ENCODE measurements around the gene LAMC3.

Gene LAMC3

GRCh38 chr9:131008909-131009618 lies at the start of gene LAMC3:
Gene LAMC3 (plus strand): TSS chr9:131009174. CDS start chr9:131009215, 41 bp downstream.
- DNase-seq (ENCODE audit: low spot score) = no peak

GRCh38 chr9:130959809-130960334 lies 49.1 kb upstream of the LAMC3 start:
- DNase-seq (ENCODE audit: low spot score) = no peak

GRCh38 chr9:130960522-130961378 lies 48.2 kb upstream of the LAMC3 start:
- DNase-seq (ENCODE audit: low spot score) = no peak

- no peak for DNase-seq (ENCODE audit: low spot score)
Observed at GRCh38 chr9:130961511-130962300, 47.3 kb upstream of the LAMC3 start.

GRCh38 chr9:130962418-130963316 lies 46.3 kb upstream of the LAMC3 start:
- no peak for DNase-seq (ENCODE audit: low spot score)

- DNase-seq (ENCODE audit: low spot score) = no peak
Observed at GRCh38 chr9:130963337-130963908, 45.6 kb upstream of the LAMC3 start.

GRCh38 chr9:130963916-130964315 lies 45.1 kb upstream of the LAMC3 start:
- no peak for DNase-seq (ENCODE audit: low spot score)

- no peak for DNase-seq (ENCODE audit: low spot score)
Observed at GRCh38 chr9:130965680-130966079, 43.3 kb upstream of the LAMC3 start.

GRCh38 chr9:130970052-130970451 lies 38.9 kb upstream of the LAMC3 start:
- no peak for DNase-seq (ENCODE audit: low spot score)

- DNase-seq (ENCODE audit: low spot score) = no peak
Observed at GRCh38 chr9:130970855-130971254, 38.1 kb upstream of the LAMC3 start.

GRCh38 chr9:130971294-130971849 lies 37.6 kb upstream of the LAMC3 start:
- DNase-seq (ENCODE audit: low spot score) = no peak

- no peak for DNase-seq (ENCODE audit: low spot score)
Observed at GRCh38 chr9:130972277-130972956, 36.6 kb upstream of the LAMC3 start.

GRCh38 chr9:130972957-130973685 lies 35.9 kb upstream of the LAMC3 start:
- no peak for DNase-seq (ENCODE audit: low spot score)

GRCh38 chr9:130973686-130974281 lies 35.2 kb upstream of the LAMC3 start:
- DNase-seq (ENCODE audit: low spot score) = no peak

GRCh38 chr9:130974697-130975096 lies 34.3 kb upstream of the LAMC3 start:
- no peak for DNase-seq (ENCODE audit: low spot score)

GRCh38 chr9:130975156-130975555 lies 33.8 kb upstream of the LAMC3 start:
- DNase-seq (ENCODE audit: low spot score) = no peak

GRCh38 chr9:130975932-130976841 lies 32.8 kb upstream of the LAMC3 start:
- DNase-seq (ENCODE audit: low spot score) = no peak

- DNase-seq (ENCODE audit: low spot score) = no peak
Observed at GRCh38 chr9:130977811-130978221, 31.2 kb upstream of the LAMC3 start.
